Activated CD4-positive, alpha-beta memory T cell treated with anti-CD3 and anti-CD28 coated beads, Interleukin-2, amount 10 ng/mL, durations not matched to agents 7 days and 5 days (primary cell): ENCODE data around the gene EYS. TPM values are rescaled to one million over a fixed set of nuclear protein-coding genes. Genes with fewer than 3 reads are reported as not detected.
"Not testable (repeated sequence)": the region's sequence is repeated elsewhere in the genome, so short reads cannot be mapped to it uniquely, and the experiment has no call there.

Experiments
- CTCF ChIA-PET: fragments of 350-600 bp; sonication (Branson Sonifier 250); formaldehyde crosslinking; loops from one replicate; lab custom pipeline; 2021; ENCODE audit warnings: antibody characterized with exemption, inconsistent platforms; lab: Charles Lee
- POLR2A ChIA-PET: fragments of 350-600 bp; sonication (Branson Sonifier 250); formaldehyde crosslinking; loops from one replicate; lab custom pipeline; 2021; ENCODE audit warnings: antibody characterized with exemption; lab: Charles Lee
- DNase-seq: peaks from one replicate; pipeline ENCODE4 v3.0.0-alpha.2; 2020
- H3K27ac Mint-ChIP-seq: one replicate; pipeline ENCODE4 v1.8.0; 2021; ENCODE audit warnings: mild to moderate bottlenecking, mixed read lengths
- H3K27me3 Mint-ChIP-seq: one replicate; pipeline ENCODE4 v1.8.0; 2021; ENCODE audit warnings: mixed read lengths
- H3K36me3 Mint-ChIP-seq: one replicate; pipeline ENCODE4 v1.8.0; 2021; ENCODE audit warnings: low read depth, mixed read lengths
- H3K4me1 Mint-ChIP-seq: one replicate; pipeline ENCODE4 v1.8.0; 2021; ENCODE audit warnings: mixed read lengths
- H3K4me3 Mint-ChIP-seq: one replicate; pipeline ENCODE4 v1.8.0; 2021; ENCODE audit warnings: mild to moderate bottlenecking, mixed read lengths
- H3K9me3 Mint-ChIP-seq: one replicate; pipeline ENCODE4 v1.8.0; 2021; ENCODE audit warnings: mixed read lengths
- total RNA-seq, 2 experiments: library from RNA; stranded (reverse); gene quantifications; one replicate each; pipeline ENCODE4 v1.2.3, GENCODE V29; 2021

The EYS gene
- total RNA-seq, 2 experiments from 2014 or later: not detected

- H3K36me3 Mint-ChIP-seq: no peaks in the 10 kb centered on the region
- CTCF ChIA-PET: no interaction called here
- no peaks in the 10 kb centered on the region for H3K9me3 Mint-ChIP-seq
- no peak overlapping the region for H3K27ac Mint-ChIP-seq
- no peak for DNase-seq
- H3K4me1 Mint-ChIP-seq: no peaks in the 10 kb centered on the region
- no peak overlapping the region for H3K4me3 Mint-ChIP-seq
- no peaks in the 10 kb centered on the region for H3K27me3 Mint-ChIP-seq
- POLR2A ChIA-PET: no interaction called here
Measured at GRCh38 chr6:64486578-64487351, 1220.3 kb downstream of the EYS start.

DNA sequence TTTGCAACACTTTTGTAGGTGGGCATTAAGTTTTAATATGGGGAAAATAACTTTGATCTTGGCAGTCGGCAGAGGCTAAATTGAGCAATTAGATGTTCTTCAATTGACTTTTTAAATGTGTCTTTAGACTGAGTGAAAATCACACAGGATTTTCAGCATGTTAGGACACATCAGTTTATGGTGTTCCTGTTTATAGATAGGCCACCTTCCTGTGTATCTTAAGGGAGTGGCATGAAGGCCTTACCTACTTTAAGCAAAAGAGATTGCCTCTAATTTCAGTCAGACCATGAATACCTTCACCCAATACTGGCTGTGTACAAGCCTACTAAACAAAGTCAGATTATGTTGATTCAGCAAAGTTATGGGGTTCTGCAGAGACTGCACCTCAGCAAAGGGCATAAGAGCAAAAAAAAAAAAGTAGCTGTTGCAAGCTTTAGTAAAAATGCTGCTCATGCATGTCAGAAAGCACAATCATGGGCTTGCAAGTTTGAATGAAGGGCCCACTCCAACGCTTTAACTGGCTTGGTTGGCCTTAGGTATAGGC lies 1223.0 kb downstream of the EYS start:
- H3K4me1 Mint-ChIP-seq: no peaks in the 10 kb centered on the region
- ChIA-PET CTCF (no interaction called here), POLR2A (no interaction called here)
- H3K27ac Mint-ChIP-seq: no peak overlapping the region
- no peaks in the 10 kb centered on the region for H3K9me3 Mint-ChIP-seq
- no peak overlapping the region for H3K4me3 Mint-ChIP-seq
- H3K27me3 Mint-ChIP-seq: no peaks in the 10 kb centered on the region
- no peak for DNase-seq
- no peaks in the 10 kb centered on the region for H3K36me3 Mint-ChIP-seq

DNA sequence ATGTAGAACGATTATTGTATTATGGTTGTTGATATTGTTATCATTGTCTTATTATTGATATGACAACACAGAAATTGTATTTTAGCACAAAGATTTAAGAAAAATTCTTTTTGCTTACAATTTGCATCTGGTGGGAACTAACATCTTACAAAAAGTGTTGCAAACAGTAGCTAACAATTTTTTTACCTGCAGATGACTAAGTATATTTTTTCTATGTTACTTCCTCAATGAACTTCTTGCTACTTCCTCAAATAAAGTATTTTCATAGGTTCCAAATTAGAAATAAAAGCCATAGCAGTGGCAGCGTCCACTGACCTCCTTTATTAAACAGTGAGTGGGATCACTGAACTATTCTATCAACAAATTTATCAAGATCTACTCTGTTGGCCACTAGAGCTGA lies 1224.4 kb downstream of the EYS start:
- no peaks in the 10 kb centered on the region for H3K9me3 Mint-ChIP-seq
- no peak for DNase-seq
- H3K4me1 Mint-ChIP-seq: no peaks in the 10 kb centered on the region
- ChIA-PET CTCF (no interaction called here), POLR2A (no interaction called here)
- H3K4me3 Mint-ChIP-seq: no peak overlapping the region
- H3K36me3 Mint-ChIP-seq: no peaks in the 10 kb centered on the region
- H3K27me3 Mint-ChIP-seq: no peaks in the 10 kb centered on the region
- H3K27ac Mint-ChIP-seq: no peak overlapping the region

DNA sequence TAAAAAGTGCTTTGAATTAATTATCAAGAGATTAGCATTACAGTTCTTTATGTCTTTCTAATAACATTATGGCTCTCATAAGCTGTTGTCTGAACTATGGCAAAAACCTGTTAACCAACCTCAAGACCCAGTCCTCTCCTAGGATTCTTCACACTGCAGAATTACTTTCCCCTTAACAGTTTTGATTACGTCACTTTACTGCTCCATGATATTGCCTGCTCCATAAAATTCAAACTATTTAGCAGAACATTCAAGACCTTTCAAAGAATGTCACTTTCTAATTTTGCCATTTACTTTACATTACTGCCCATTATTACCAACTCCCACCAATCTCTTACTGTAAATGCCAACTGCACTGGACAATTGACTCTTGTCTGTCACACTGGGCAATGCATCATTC lies 1227.9 kb downstream of the EYS start:
- H3K27me3 Mint-ChIP-seq: no peaks in the 10 kb centered on the region
- H3K27ac Mint-ChIP-seq: no peak overlapping the region
- DNase-seq: no peak
- H3K4me3 Mint-ChIP-seq: no peak overlapping the region
- CTCF ChIA-PET: no interaction called here
- H3K9me3 Mint-ChIP-seq: no peaks in the 10 kb centered on the region
- no peaks in the 10 kb centered on the region for H3K4me1 Mint-ChIP-seq
- POLR2A ChIA-PET: no interaction called here
- H3K36me3 Mint-ChIP-seq: no peaks in the 10 kb centered on the region

DNA sequence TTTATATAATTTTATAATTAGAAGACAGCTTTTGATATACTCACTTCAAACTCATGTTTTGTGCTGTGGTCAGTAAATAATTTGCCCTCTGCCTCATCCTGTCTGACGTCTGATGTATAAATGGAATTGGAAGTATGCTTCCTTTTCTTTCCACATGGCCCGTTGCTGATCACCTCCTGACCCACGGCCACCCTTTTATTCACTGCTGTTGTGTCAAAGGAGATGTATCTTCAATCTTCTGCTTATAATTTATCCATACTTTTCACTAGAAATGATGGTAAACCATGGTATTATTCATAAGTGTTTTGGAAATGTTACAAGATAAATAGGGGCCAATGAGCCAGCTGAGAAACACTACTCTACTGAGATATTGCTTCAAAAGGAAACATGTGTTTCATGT lies 1229.6 kb downstream of the EYS start:
- ChIA-PET POLR2A (no interaction called here), CTCF (no interaction called here)
- H3K27ac Mint-ChIP-seq: no peak overlapping the region
- no peak for DNase-seq
- H3K9me3 Mint-ChIP-seq: no peaks in the 10 kb centered on the region
- H3K27me3 Mint-ChIP-seq: no peaks in the 10 kb centered on the region
- no peaks in the 10 kb centered on the region for H3K4me1 Mint-ChIP-seq
- H3K4me3 Mint-ChIP-seq: no peak overlapping the region
- no peaks in the 10 kb centered on the region for H3K36me3 Mint-ChIP-seq

DNA sequence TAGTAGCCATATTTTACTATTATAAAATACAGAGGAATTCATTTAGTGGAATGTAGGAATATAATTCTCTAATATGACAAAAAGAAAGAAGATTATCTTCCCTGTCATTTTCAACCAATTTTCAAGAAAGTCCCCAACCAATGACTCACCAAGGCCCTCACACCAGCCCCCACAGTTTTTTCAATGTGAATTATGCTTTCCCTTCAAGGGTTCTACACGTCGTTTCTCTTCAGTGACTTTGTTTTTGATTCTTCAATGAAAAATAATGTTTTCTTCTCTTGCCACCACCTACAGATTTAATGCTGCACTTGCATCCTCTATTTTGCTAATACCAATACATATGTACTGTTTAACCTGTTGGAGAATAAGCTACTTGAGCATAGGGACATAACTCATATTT lies 1230.1 kb downstream of the EYS start:
- CTCF ChIA-PET: no interaction called here
- no peaks in the 10 kb centered on the region for H3K36me3 Mint-ChIP-seq
- H3K4me3 Mint-ChIP-seq: no peak overlapping the region
- no peaks in the 10 kb centered on the region for H3K4me1 Mint-ChIP-seq
- no peaks in the 10 kb centered on the region for H3K27me3 Mint-ChIP-seq
- no peaks in the 10 kb centered on the region for H3K9me3 Mint-ChIP-seq
- no peak overlapping the region for H3K27ac Mint-ChIP-seq
- POLR2A ChIA-PET: no interaction called here
- DNase-seq: no peak

DNA sequence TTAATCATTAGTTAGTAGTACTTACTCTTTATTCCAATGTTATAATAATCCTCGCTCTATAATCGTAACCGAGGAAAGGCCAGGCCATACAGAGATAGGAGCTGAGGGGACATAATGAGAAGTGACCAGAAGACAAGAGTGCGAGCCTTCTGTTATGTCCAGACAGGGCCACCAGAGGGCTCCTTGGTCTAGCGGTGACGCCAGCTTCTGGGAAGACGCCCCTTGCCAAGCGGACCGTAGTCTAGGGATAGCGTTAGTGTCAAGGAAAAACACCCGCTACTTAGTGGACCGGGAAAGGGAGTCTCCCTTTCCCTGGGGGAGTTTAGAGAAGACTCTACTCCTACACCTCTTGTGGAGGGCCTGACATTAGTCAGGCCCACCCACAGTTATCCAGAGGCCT lies 1237.6 kb downstream of the EYS start:
- POLR2A ChIA-PET, CTCF ChIA-PET, H3K4me3 Mint-ChIP-seq, H3K27me3 Mint-ChIP-seq, H3K4me1 Mint-ChIP-seq, DNase-seq, H3K27ac Mint-ChIP-seq, H3K36me3 Mint-ChIP-seq: not testable (repeated sequence)
- H3K9me3 Mint-ChIP-seq: peaks cover 17% of the 10 kb centered on the region

DNA sequence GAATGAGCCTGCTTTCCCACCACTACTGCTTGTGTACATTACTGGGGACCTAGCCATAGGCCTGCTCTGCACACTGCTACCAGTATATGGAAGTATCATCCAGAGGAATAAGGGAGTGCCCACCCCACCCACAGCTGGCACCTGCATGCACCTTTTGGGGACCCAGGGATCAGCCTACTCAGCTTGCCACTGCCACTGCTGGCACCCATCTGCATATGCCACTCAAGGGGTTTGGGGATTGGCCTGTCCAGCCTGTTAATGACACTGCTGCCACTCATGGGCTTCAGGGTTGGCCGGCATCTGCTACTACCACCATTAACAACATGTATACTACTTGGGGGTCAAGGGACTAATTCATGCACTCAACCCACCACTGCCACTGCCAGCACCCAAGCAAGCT lies 1239.4 kb downstream of the EYS start:
- Mint-ChIP-seq H3K27ac (no peak overlapping the region), H3K36me3 (no peaks in the 10 kb centered on the region), H3K4me3 (no peak overlapping the region), H3K27me3 (no peaks in the 10 kb centered on the region), H3K4me1 (no peaks in the 10 kb centered on the region), H3K9me3 (peaks cover 20% of the 10 kb centered on the region)
- no peak for DNase-seq
- ChIA-PET POLR2A (no interaction called here), CTCF (no interaction called here)

DNA sequence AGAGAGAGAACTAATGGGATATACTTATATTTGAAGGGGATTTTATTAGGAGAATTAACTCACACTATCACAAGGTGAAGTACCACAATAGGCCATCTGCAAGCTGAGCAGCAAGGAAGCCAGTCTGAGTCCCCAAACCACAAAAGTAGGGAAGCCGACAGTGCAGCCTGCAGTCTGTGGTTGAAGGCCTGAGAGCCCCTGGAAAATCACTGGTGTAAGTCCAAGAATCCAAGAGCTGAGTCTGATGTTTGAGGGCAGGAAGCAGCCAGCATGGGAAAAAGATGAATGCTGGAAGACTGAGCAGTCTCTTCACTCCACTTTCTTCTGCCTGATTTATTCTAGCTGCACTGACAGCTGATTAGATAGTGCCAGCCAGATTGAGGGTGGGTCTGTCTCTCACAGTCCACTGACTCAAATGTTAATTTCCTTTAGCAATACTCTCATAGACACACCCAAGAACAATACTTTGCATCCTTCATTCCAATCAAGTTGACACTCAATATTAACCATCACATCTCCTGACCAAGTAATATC lies 1247.5 kb downstream of the EYS start:
- CTCF ChIA-PET: no interaction called here
- H3K36me3 Mint-ChIP-seq: no peaks in the 10 kb centered on the region
- peaks cover 5% of the 10 kb centered on the region for H3K9me3 Mint-ChIP-seq
- no peak overlapping the region for H3K4me3 Mint-ChIP-seq
- no peak overlapping the region for H3K27ac Mint-ChIP-seq
- POLR2A ChIA-PET: no interaction called here
- no peaks in the 10 kb centered on the region for H3K4me1 Mint-ChIP-seq
- H3K27me3 Mint-ChIP-seq: no peaks in the 10 kb centered on the region
- no peak for DNase-seq

DNA sequence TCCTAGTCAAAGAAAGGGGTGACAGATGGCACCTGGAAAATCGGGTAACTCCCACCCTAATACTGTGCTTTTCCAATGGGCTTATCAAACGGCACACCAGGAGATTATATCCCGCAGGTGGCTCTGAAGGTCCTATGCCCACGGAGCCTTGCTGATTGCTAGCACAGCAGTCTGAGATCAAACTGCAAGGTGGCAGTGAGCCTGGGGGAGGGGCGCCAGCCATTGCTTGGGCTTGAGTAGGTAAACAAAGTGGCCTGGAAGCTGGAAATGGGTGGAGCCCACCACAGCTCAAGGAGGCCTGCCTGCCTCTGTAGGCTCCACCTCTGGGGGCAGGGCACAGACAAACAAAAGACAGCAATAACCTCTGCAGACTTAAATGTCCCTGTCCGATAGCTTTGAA lies 1258.9 kb downstream of the EYS start:
- H3K27me3 Mint-ChIP-seq, POLR2A ChIA-PET, H3K9me3 Mint-ChIP-seq, H3K36me3 Mint-ChIP-seq, CTCF ChIA-PET, H3K4me1 Mint-ChIP-seq, H3K27ac Mint-ChIP-seq, DNase-seq, H3K4me3 Mint-ChIP-seq: not testable (repeated sequence)

DNA sequence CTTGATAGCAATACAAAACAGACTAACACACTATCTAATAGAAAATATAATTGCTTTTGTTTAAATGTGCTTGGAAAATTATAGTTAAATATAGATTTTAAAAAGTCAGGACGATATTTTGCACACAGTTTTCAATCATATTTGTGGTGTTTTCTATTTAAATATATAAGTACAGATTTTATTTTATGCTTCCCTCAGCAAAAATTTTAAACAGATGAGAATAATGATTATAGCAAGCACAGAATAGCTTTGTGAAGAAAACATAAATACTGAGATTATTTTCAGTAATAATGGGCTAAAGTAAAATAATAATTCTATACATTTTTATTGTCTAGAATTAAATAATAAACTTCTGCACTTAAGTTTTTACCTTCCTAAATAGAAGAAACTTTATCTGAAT lies 1262.0 kb downstream of the EYS start:
- no peaks in the 10 kb centered on the region for H3K4me1 Mint-ChIP-seq
- no peaks in the 10 kb centered on the region for H3K27me3 Mint-ChIP-seq
- no peak overlapping the region for H3K4me3 Mint-ChIP-seq
- no peak overlapping the region for H3K27ac Mint-ChIP-seq
- H3K36me3 Mint-ChIP-seq: no peaks in the 10 kb centered on the region
- ChIA-PET POLR2A (no interaction called here), CTCF (no interaction called here)
- H3K9me3 Mint-ChIP-seq: peaks cover 12% of the 10 kb centered on the region
- no peak for DNase-seq

- DNase-seq: no peak
- no peaks in the 10 kb centered on the region for H3K27me3 Mint-ChIP-seq
- no peaks in the 10 kb centered on the region for H3K36me3 Mint-ChIP-seq
- H3K4me3 Mint-ChIP-seq: no peak overlapping the region
- peaks cover 10% of the 10 kb centered on the region for H3K9me3 Mint-ChIP-seq
- no peaks in the 10 kb centered on the region for H3K4me1 Mint-ChIP-seq
- no peak overlapping the region for H3K27ac Mint-ChIP-seq
- POLR2A ChIA-PET: no interaction called here
- CTCF ChIA-PET: no interaction called here
Measured at GRCh38 chr6:64439274-64439673, 1267.8 kb downstream of the EYS start.

GRCh38 chr6:64437996-64438395 lies 1269.0 kb downstream of the EYS start:
- H3K27me3 Mint-ChIP-seq: no peaks in the 10 kb centered on the region
- no peak overlapping the region for H3K27ac Mint-ChIP-seq
- ChIA-PET CTCF (no interaction called here), POLR2A (no interaction called here)
- H3K4me3 Mint-ChIP-seq: no peak overlapping the region
- H3K36me3 Mint-ChIP-seq: no peaks in the 10 kb centered on the region
- no peak for DNase-seq
- H3K4me1 Mint-ChIP-seq: no peaks in the 10 kb centered on the region
- peaks cover 12% of the 10 kb centered on the region for H3K9me3 Mint-ChIP-seq

DNA sequence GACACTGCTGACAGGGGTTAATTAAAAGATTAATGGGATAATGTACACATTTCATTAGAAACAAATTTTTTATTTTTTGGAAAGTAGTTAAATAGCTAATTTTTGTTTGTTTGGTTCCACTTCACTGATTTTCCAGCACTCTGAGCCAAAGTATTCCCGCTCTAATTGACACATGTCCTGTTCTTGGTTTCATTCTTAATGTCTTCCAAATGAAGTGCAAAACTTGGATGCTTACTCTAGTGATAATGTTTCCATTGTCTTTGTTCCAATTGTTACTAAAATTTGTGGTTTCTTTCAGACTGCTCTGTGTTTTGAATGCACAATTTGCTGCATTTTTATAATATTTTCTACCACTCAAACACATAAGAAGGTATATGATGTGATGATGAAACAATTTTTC lies 1277.1 kb downstream of the EYS start:
- POLR2A ChIA-PET: no interaction called here
- no peak overlapping the region for H3K27ac Mint-ChIP-seq
- H3K36me3 Mint-ChIP-seq: no peaks in the 10 kb centered on the region
- peaks cover 8% of the 10 kb centered on the region for H3K9me3 Mint-ChIP-seq
- CTCF ChIA-PET: no interaction called here
- H3K27me3 Mint-ChIP-seq: no peaks in the 10 kb centered on the region
- no peak for DNase-seq
- H3K4me1 Mint-ChIP-seq: no peaks in the 10 kb centered on the region
- no peak overlapping the region for H3K4me3 Mint-ChIP-seq
